Measurements from ENCODE around the gene MYH14.
"Not testable (repeated sequence)": the region's sequence is repeated elsewhere in the genome, so short reads cannot be mapped to it uniquely, and the experiment has no call there.

MYH14 gene

GRCh38 chr19:50328873-50329145 lies 125.4 kb downstream of the MYH14 start:
- TF ChIP-seq CTCF (IDR thresholded peaks at IDR 0.05; ENCODE audit: low read depth, low read length) = peak; percentile 5
- in situ Hi-C loops (cut with HindIII; ENCODE audit: low sequenced_read_pairs) = no loop called here
- DNase-seq (ENCODE audit: low read depth, low spot score) = no peak
- H3K4me3 ChIP-seq (ENCODE audit: low read depth, low read length) = no peak overlapping the region

DNA sequence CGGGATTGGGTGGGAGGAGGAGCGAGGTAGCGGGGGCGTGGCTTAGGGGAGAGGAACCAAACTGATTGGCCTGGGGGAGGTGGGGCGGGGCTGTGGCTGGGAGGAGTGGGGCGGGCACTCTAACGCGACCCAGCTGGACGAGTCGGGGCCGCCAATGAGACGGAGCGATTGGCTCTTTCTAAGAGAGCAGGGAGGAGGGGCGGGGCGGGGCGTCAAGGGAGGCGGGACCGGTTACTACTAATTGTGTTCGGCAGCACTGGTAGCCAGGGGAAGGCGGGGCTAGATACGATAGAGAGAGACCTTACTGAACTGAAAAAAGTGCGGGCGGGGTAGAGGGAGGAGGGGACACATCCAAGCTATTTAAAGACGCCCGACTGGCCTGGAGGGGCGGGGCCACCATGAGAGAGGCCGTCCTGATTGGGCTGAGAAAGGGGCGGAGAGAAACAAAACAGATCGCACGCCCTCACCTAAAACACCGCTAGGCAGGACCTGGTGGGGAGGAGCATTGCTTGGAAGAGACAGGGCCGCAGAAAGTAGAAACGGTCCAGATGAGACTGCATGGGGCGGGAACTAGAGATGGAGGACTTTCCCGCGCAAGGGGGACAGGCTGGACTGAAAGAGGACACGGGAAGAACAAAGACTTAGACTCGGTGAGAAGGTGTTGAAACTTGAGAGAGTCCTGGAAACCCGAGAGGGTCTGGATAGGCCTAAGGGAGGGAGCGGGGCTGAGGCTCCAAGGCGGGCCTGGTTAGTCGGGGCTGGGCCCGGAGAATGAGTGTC lies 125.9 kb downstream of the MYH14 start, which contains the start of gene KCNC3:
TSS of gene KCNC3 (minus strand) at position 232 of the 780 bp plus-strand sequence. CDS start 295 bp downstream, outside the sequence.
- in situ Hi-C loops (cut with HindIII; ENCODE audit: low sequenced_read_pairs) = no loop called here
- H3K4me3 ChIP-seq (ENCODE audit: low read depth, low read length) = peak within 1 kb of the TSS; percentile 21
- no peak for TF ChIP-seq CTCF (IDR thresholded peaks at IDR 0.05; ENCODE audit: low read depth, low read length)
- DNase-seq (ENCODE audit: low read depth, low spot score) = peak; percentile 95

DNA sequence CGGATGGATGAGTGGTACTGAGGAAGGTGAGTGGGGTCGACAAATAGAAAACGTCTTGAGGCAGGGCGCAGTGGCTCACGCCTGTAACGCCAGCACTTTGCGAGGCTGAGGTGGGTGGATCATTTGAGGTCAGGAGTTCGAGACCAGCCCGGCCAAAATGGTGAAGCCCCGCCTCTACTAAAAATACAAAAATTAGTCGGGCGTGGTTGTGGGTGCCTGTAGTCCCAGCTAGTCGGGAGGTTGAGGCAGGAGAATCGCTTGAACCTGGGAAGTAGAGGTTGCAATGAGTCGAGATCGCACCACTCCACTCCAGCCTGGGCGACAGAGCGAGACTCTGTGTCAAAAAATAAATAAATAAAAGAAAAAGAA lies 126.5 kb downstream of the MYH14 start:
- peak overlapping the region; percentile 21 for H3K4me3 ChIP-seq (ENCODE audit: low read depth, low read length)
- in situ Hi-C loops (cut with HindIII; ENCODE audit: low sequenced_read_pairs); DNase-seq (ENCODE audit: low read depth, low spot score): not testable (repeated sequence)

GRCh38 chr19:50330365-50331078 lies 127.1 kb downstream of the MYH14 start:
- DNase-seq (ENCODE audit: low read depth, low spot score) = no peak
- no peak for TF ChIP-seq CTCF (IDR thresholded peaks at IDR 0.05; ENCODE audit: low read depth, low read length)
- in situ Hi-C loops (cut with HindIII; ENCODE audit: low sequenced_read_pairs) = no loop called here
- H3K4me3 ChIP-seq (ENCODE audit: low read depth, low read length) = no peak overlapping the region

DNA sequence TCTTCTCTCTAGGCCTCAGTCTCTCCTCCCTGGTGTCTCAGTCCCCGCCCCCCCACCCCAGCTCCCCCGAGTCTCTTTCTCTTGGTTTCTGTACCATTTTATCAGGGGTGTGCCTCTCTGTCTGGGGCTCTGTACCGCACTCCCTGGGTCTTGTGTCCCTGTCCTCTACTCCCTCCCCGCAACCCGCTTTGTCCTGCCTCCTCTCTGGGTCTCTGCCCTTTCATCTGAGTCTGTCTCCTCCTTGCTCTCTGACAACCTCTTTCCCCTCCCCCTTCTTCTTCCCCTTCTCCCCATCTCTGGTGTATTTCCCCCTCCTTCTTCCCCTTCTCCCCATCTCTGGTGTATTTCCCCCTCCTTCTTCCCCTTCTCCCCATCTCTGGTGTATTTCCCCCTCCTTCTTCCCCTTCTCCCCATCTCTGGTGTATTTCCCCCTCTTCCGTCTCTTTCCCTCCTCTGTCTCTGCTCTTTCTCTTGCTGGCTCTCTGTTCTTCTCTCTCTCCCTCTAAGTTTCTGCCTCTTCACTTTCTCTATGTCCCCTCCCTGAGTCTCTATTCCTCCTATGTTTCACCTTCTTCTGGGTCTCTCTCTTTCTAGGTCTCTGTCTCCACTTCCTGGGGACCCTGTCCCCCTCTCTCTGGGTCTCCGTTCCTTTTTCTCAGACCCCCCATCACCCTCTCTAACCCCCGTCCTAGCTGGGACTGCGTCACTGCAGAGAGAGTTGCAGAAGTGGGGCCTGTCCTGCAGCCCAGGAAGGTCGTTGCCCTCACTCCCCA lies 128.0 kb downstream of the MYH14 start:
- no peak for TF ChIP-seq CTCF (IDR thresholded peaks at IDR 0.05; ENCODE audit: low read depth, low read length)
- no peak for DNase-seq (ENCODE audit: low read depth, low spot score)
- no peak overlapping the region for H3K4me3 ChIP-seq (ENCODE audit: low read depth, low read length)
- in situ Hi-C loops (cut with HindIII; ENCODE audit: low sequenced_read_pairs) = no loop called here

- TF ChIP-seq CTCF (IDR thresholded peaks at IDR 0.05; ENCODE audit: low read depth, low read length) = no peak
- in situ Hi-C loops (cut with HindIII; ENCODE audit: low sequenced_read_pairs) = no loop called here
- H3K4me3 ChIP-seq (ENCODE audit: low read depth, low read length) = no peak overlapping the region
- no peak for DNase-seq (ENCODE audit: low read depth, low spot score)
Observed at GRCh38 chr19:50331994-50332243, 128.5 kb downstream of the MYH14 start.
